GM12872 (cell line): ENCODE measurements around the gene TSR3.

Experiments used
- TF ChIP-seq, protein P1 (sequence below): IDR thresholded peaks from 3 replicates; pipeline ENCODE4 v1.5.1; 2011; ENCODE audit warnings: low read depth, mild to moderate bottlenecking, low read length, moderate library complexity; ENCODE audit not compliant: insufficient read depth

Gene TSR3

DNA sequence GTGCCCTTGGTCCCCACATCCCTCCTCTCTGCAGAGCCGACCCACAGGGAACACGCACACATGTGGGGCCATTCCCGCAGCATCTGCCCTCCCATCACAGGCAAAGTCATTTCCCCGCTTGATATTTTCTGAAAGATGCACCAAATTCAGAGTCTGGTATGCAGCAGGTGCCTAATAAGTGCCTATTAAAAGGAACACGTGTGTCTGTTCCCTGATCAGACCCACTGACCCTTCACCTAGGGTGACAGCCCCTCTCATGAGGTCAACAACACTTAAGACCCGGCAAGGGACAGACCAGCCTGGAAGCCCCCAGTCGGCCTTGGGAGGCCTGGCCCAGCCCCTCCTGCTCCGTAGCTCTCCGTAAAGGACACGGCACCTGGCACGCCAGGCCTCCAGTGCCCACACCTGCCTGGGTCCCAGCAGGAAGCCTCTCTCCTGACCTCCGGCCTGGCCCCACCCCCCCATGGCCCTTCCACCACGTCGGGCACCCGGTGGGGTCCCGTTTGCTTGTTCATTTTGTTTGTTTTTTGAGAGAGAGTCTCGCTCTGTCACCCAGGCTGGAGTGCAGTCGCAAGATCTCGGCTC, 42.8 kb upstream of the TSR3 start:
- TF ChIP-seq, protein P1, sequence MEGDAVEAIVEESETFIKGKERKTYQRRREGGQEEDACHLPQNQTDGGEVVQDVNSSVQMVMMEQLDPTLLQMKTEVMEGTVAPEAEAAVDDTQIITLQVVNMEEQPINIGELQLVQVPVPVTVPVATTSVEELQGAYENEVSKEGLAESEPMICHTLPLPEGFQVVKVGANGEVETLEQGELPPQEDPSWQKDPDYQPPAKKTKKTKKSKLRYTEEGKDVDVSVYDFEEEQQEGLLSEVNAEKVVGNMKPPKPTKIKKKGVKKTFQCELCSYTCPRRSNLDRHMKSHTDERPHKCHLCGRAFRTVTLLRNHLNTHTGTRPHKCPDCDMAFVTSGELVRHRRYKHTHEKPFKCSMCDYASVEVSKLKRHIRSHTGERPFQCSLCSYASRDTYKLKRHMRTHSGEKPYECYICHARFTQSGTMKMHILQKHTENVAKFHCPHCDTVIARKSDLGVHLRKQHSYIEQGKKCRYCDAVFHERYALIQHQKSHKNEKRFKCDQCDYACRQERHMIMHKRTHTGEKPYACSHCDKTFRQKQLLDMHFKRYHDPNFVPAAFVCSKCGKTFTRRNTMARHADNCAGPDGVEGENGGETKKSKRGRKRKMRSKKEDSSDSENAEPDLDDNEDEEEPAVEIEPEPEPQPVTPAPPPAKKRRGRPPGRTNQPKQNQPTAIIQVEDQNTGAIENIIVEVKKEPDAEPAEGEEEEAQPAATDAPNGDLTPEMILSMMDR = no peak

DNA sequence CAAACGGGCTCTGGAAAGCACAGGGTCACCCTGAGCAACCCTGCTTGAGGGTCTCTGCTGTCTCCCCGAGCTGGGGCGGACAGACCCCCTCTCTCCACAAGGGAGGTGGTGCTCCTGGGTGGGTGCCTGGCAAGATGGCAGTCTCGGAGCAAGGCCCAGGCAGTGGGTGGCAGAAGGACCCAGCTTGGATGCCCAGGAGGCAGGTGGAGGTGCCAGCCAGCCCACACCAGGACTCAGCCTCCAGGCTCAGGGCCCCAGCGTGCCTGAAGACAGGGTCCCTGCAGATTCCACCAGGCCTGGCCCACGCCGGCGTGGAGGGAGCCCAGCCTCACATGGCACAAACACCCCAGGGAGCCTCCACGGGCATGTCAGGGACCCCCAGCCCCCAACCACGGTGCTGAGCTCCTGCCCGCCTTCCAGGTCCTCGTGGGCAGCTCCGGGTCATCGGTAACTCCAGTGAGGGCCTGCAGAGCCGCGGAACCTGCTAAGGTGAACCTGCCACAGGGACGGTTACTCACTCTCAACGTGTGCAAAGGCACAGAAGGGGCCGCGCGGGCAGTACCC, 42.0 kb upstream of the TSR3 start:
- TF ChIP-seq, protein P1 = no peak

DNA sequence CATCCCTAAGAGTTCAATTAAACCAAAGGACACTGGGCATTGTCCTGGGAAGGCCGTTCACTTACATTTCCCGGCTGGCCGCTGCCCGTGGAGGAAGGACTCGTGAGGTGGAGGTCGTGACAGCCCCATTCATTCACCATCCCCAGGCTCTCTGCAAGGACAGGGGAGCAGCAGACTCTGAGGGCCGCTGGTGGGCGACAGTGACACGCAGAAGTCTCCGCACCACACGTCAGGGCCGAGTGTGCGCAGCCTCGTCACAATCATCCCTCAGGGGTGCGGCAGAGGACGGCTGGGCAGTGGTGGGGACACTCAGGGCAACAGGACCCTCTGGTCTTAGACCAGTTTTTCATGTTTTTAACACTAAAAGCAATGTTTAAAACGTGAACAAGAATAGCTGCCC, 41.1 kb upstream of the TSR3 start:
- TF ChIP-seq, protein P1 = no peak

DNA sequence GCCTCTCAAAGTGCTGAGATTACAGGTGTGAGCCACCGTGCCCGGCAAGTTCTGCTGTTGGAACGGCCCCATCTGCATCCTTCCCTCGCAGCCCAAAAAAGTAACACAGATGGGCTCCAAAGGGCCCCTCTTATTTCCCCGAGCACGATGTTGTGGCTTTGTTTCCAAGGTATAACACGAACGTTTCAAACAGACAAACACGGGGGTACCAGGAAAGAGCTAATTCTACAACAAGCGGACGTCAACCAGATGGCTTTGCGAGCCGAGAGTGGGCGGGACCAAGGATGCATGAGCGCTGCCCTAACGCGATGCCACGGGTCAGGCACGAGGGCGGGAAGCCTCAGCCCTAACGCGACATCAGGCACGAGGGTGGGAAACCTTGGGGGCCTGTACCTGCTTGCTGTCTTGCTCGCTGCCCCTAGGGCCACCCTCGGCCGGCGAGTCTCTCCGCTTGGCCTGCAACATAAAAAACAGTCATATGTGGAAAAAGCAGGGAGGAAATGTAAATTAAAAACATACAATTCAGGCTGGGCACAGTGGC, 38.6 kb upstream of the TSR3 start:
- TF ChIP-seq, protein P1 = no peak

DNA sequence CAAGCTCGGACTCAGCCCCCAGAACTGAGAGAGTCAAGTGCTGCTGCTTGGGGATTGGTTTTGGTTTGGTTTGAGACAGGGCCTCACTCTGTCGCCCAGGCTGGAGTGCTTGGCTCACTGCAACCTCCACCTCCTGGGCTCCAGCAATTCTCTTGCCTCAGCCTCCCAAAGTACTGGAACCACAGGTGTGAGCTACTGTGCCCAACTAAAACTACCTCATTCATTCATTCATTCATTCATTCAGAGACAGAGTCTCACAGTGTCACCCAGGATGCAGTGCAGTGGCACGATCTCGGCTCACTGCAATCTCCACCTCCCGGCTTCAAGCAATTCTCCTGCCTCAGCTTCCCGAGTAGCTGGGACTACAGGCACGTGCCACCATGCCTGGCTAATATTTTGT, 38.1 kb upstream of the TSR3 start:
- TF ChIP-seq, protein P1 = no peak

DNA sequence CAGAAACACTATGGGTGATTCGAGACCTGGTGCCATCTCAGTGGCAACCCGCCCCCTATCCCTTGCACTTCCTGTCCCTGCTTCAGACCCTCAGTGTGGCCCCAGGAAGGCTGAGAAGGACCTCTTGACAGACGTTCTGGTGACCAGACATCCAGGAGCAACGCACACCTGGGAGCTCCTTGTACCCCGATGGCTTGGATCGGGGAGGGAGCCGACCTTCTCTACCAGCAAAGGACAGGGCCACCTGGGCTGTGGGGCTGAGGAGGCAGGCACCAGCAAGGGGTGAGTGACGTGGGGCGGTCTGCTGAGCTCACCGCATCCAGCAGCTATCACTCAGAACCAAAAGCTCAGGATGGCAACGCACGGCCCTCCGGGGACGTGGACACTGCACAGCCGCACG, 35.7 kb upstream of the TSR3 start:
- TF ChIP-seq, protein P1 = no peak

DNA sequence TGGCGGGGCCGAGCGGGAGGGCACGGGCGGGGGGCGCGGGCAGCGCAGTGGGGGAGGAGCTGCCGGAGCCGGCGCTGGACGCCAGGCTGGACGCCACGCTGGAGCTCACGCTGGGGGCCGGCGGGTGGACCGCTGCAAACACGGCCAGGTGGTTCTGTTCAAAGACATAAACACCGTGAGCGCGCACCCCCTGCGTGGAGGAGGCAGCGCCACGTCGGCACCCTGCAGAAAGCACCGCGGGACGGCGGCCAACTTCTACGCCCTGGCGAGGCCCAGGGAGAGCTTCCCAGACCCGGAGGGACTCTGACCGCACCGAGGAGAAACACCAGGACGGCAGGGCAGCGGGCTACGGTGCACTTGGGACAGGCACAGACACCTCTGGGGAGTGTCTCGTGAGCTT, 33.6 kb upstream of the TSR3 start:
- TF ChIP-seq, protein P1 = no peak

DNA sequence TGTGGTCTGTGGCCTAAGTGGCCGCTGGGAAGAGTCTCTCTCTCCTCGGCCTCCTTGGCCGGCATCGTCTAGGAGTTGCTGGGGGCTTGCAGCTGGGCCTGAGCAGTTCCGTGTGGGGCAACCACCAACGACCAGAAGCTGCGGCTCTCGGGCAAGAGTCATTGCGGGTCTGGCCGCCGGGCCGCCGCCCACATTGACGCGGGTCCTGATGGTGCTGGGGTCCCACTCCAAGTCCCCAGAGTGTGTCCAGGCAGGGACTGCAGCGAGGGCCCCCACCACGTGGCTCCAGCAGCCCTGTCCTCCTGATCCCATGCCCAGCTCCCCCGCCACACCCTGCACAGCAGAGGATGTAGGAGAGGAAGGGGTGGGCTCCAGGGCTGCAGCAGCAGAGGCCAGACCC, 31.9 kb upstream of the TSR3 start:
- TF ChIP-seq, protein P1 = no peak
